Fibroblast of the aortic adventitia (primary cell): ENCODE measurements around the gene MGMT. TPM values are rescaled to one million over a fixed set of nuclear protein-coding genes. Genes with fewer than 3 reads are reported as not detected.

Source experiments
- DNase-seq: peaks from one replicate; pipeline ENCODE4 v3.0.0-alpha.2; 2010; ENCODE audit warnings: low read depth
- H3K4me3 ChIP-seq: 2 replicates; pipeline ENCODE4 v1.5.1; 2011; ENCODE audit warnings: low read depth, mild to moderate bottlenecking, control low read depth, low read length, moderate library complexity
- CTCF ChIP-seq: IDR thresholded peaks from 2 replicates; pipeline ENCODE4 v1.5.1; 2011; ENCODE audit warnings: mild to moderate bottlenecking, low read length, control low read depth, inconsistent platforms; ENCODE audit not compliant: insufficient read depth
- total RNA-seq: library from RNA; depleted of rRNA; stranded (reverse); fragments of >200 nt; gene quantifications from 2 replicates; pipeline ENCODE4 v1.2.3, GENCODE V29; 2012; ENCODE audit warnings: low replicate concordance

The MGMT gene
- total RNA-seq, 1 donor: 21.8 TPM

- no peak for DNase-seq
- no peak overlapping the region for H3K4me3 ChIP-seq
- no peak for TF ChIP-seq CTCF
These were observed 149.0 kb downstream of the MGMT start for GRCh38 chr10:129615921-129616525.

- H3K4me3 ChIP-seq: no peak overlapping the region
- DNase-seq: no peak
- TF ChIP-seq CTCF: no peak
These were observed 150.7 kb downstream of the MGMT start for GRCh38 chr10:129617768-129618167.

GRCh38 chr10:129621062-129621461 lies 154.0 kb downstream of the MGMT start:
- DNase-seq: no peak
- H3K4me3 ChIP-seq: no peak overlapping the region
- no peak for TF ChIP-seq CTCF

GRCh38 chr10:129621693-129622092 lies 154.7 kb downstream of the MGMT start:
- DNase-seq: no peak
- no peak for TF ChIP-seq CTCF
- no peak overlapping the region for H3K4me3 ChIP-seq

- no peak for DNase-seq
- TF ChIP-seq CTCF: no peak
- H3K4me3 ChIP-seq: no peak overlapping the region
These were observed 155.2 kb downstream of the MGMT start for GRCh38 chr10:129622291-129622690.

GRCh38 chr10:129622736-129623135 lies 155.7 kb downstream of the MGMT start:
- TF ChIP-seq CTCF: no peak
- H3K4me3 ChIP-seq: no peak overlapping the region
- DNase-seq: no peak

GRCh38 chr10:129624526-129624925 lies 157.5 kb downstream of the MGMT start:
- no peak for TF ChIP-seq CTCF

More at GRCh38 chr10:129624526-129624925, 157.5 kb downstream of the MGMT start:
- H3K4me3 ChIP-seq: no peak overlapping the region
- no peak for DNase-seq
